Common myeloid progenitor, CD34-positive (primary cell): ENCODE results near the gene MAS1L.

ENCODE experiments used
- CTCF ChIA-PET: fragments of 350-600 bp; sonication (Branson Sonifier 250); formaldehyde crosslinking; loops from one replicate; lab custom pipeline; 2021; ENCODE audit warnings: antibody characterized with exemption; lab: Charles Lee
- POLR2A ChIA-PET: fragments of 350-600 bp; sonication (Branson Sonifier 250); formaldehyde crosslinking; loops from one replicate; lab custom pipeline; 2021; ENCODE audit warnings: antibody characterized with exemption; lab: Charles Lee
- DNase-seq, 3 donors: peaks; one replicate each; pipeline versions ENCODE4 v3.0.0 to v3.0.0-alpha.2; 2013
- H3K27ac ChIP-seq, 2 experiments: 1 replicate in 1 of 2; 2 replicates in 1 of 2; pipeline ENCODE4 v1.7.0; 2013; ENCODE audit warnings: inconsistent platforms in 2 of 2, low read length in 2 of 2, mild to moderate bottlenecking in 2 of 2, low read depth in 1 of 2, moderate library complexity in 1 of 2; ENCODE audit not compliant: severe bottlenecking in 2 of 2, insufficient read depth in 1 of 2, poor library complexity in 1 of 2
- H3K27me3 ChIP-seq, 5 experiments: replicated peaks in 2 of 5; 1 replicate in 3 of 5; 2 replicates in 2 of 5; pipeline versions ENCODE4 v1.6.1 to v1.7.0; 2013; ENCODE audit warnings: low read length in 4 of 5, mild to moderate bottlenecking in 2 of 5, moderate library complexity in 2 of 5, inconsistent platforms in 1 of 5; ENCODE audit not compliant: insufficient read depth in 5 of 5, control insufficient read depth in 4 of 5
- H3K36me3 ChIP-seq, 4 experiments: 1 replicate in 2 of 4; 2 replicates in 2 of 4; pipeline versions ENCODE4 v1.6.1 to v1.7.0; 2013; ENCODE audit warnings: low read length in 3 of 4, control low read depth in 1 of 4, mild to moderate bottlenecking in 1 of 4; ENCODE audit not compliant: control insufficient read depth in 4 of 4, insufficient read depth in 4 of 4
- H3K4me1 ChIP-seq, 4 experiments: 1 replicate in 3 of 4; 2 replicates in 1 of 4; pipeline versions ENCODE4 v1.6.1 to v1.7.1; 2013; ENCODE audit warnings: low read length in 3 of 4, mild to moderate bottlenecking in 3 of 4, control low read depth in 1 of 4, inconsistent platforms in 1 of 4, moderate library complexity in 1 of 4; ENCODE audit not compliant: control insufficient read depth in 4 of 4, insufficient read depth in 4 of 4; ENCODE audit errors: control extremely low read depth in 1 of 4
- H3K4me3 ChIP-seq, 7 experiments: 1 replicate in 4 of 7; 2 replicates in 3 of 7; pipeline versions ENCODE4 v1.5.1 to v1.7.0; 2013; ENCODE audit warnings: mild to moderate bottlenecking in 7 of 7, low read length in 6 of 7, moderate library complexity in 6 of 7, inconsistent platforms in 2 of 7, low read depth in 2 of 7, control low read depth in 1 of 7; ENCODE audit not compliant: insufficient read depth in 4 of 7, control insufficient read depth in 1 of 7; ENCODE audit errors: extremely low read depth in 1 of 7
- H3K9me3 ChIP-seq, 5 experiments: 1 replicate in 4 of 5; 2 replicates in 1 of 5; pipeline versions ENCODE4 v1.6.1 to v1.7.1; 2013; ENCODE audit warnings: low read length in 4 of 5, mild to moderate bottlenecking in 2 of 5, inconsistent platforms in 1 of 5, low read depth in 1 of 5, moderate library complexity in 1 of 5; ENCODE audit not compliant: control insufficient read depth in 4 of 5, insufficient read depth in 2 of 5; ENCODE audit errors: control extremely low read depth in 1 of 5
- WGBS: methylation state at CpG from one replicate; pipeline ENCODE4 v1.1.5; 2013; ENCODE audit not compliant: insufficient coverage; 5-methylcytosine and 5-hydroxymethylcytosine counted together

Gene MAS1L

GRCh38 chr6:29496961-29497360 lies 9.2 kb upstream of the MAS1L start:
- POLR2A ChIA-PET, result no interaction called here
- H3K27ac ChIP-seq, result no peak overlapping the region
- no peak overlapping the region for H3K4me3 ChIP-seq
- WGBS, result no CpG with 5 or more reads among the region's 4 CpGs
- no peaks in the 10 kb centered on the region for H3K36me3 ChIP-seq
- no peaks in the 10 kb centered on the region for H3K9me3 ChIP-seq
- H3K27me3 ChIP-seq, result no peaks in the 10 kb centered on the region
- peaks cover 0 to 5% (median 0%) of the 10 kb centered on the region in 4 experiments for H3K4me1 ChIP-seq
- DNase-seq, result no peak
- CTCF ChIA-PET, result no interaction called here

GRCh38 chr6:29495571-29495970 lies 7.8 kb upstream of the MAS1L start:
- ChIA-PET CTCF (no interaction called here), POLR2A (interaction anchor here (0.6 kb wide), 1 partner anchor 258 kb away, joined by 6 read pairs; no protein-coding TSS in a partner anchor)
- H3K4me1 ChIP-seq, result peaks cover 0 to 17% (median 11%) of the 10 kb centered on the region in 4 experiments
- DNase-seq, result no peak
- no peaks in the 10 kb centered on the region for H3K27me3 ChIP-seq
- H3K4me3 ChIP-seq, result no peak overlapping the region
- H3K27ac ChIP-seq, result no peak overlapping the region
- H3K9me3 ChIP-seq, result no peaks in the 10 kb centered on the region
- 100% methylated on average over 1 of the region's 4 CpGs for WGBS
- no peaks in the 10 kb centered on the region for H3K36me3 ChIP-seq

GRCh38 chr6:29494131-29494530 lies 6.4 kb upstream of the MAS1L start:
- H3K9me3 ChIP-seq, result no peaks in the 10 kb centered on the region
- DNase-seq, result no peak
- no peaks in the 10 kb centered on the region for H3K36me3 ChIP-seq
- H3K27me3 ChIP-seq, result no peaks in the 10 kb centered on the region
- 88% methylated on average over 1 of the region's 2 CpGs for WGBS
- H3K4me1 ChIP-seq, result peaks cover 5 to 24% (median 19%) of the 10 kb centered on the region in 4 experiments
- H3K4me3 ChIP-seq, result no peak overlapping the region
- ChIA-PET POLR2A (interaction anchor here (0.6 kb wide), 1 partner anchor 1178 kb away, joined by 4 read pairs; no protein-coding TSS in a partner anchor), CTCF (interaction anchor here (1.6 kb wide), 1 partner anchor 21 kb away, joined by 4 read pairs; no protein-coding TSS in a partner anchor)
- H3K27ac ChIP-seq, result no peak overlapping the region

- H3K27me3 ChIP-seq, result no peaks in the 10 kb centered on the region
- no peak overlapping the region for H3K27ac ChIP-seq
- peaks cover 5 to 24% (median 19%) of the 10 kb centered on the region in 4 experiments for H3K4me1 ChIP-seq
- peak in 1 of 3 donors; percentile 24 for DNase-seq
- CTCF ChIA-PET, result interaction anchor here (1.6 kb wide), 1 partner anchor 21 kb away, joined by 4 read pairs; no protein-coding TSS in a partner anchor
- 85% methylated on average over 1 of the region's 2 CpGs for WGBS
- H3K9me3 ChIP-seq, result no peaks in the 10 kb centered on the region
- H3K36me3 ChIP-seq, result no peaks in the 10 kb centered on the region
- POLR2A ChIA-PET, result interaction anchor here (0.6 kb wide), 1 partner anchor 1178 kb away, joined by 4 read pairs; no protein-coding TSS in a partner anchor
- no peak overlapping the region for H3K4me3 ChIP-seq
These were observed 5.5 kb upstream of the MAS1L start for GRCh38 chr6:29493261-29493660.

GRCh38 chr6:29491574-29491973 lies 3.8 kb upstream of the MAS1L start:
- WGBS, result 100% methylated on average over 2 of the region's 4 CpGs
- Histone ChIP-seq H3K27ac (no peak overlapping the region), H3K27me3 (no peaks in the 10 kb centered on the region), H3K9me3 (no peaks in the 10 kb centered on the region), H3K4me3 (no peak overlapping the region), H3K4me1 (peaks cover 5 to 33% (median 24%) of the 10 kb centered on the region in 4 experiments), H3K36me3 (no peaks in the 10 kb centered on the region)
- ChIA-PET POLR2A (no interaction called here), CTCF (interaction anchor here (1.3 to 1.5 kb wide), 2 partner anchors 34 to 98 kb away, joined by 3 to 4 read pairs; no protein-coding TSS in a partner anchor)
- DNase-seq, result peak in 1 of 3 donors; percentile 23

GRCh38 chr6:29490552-29490951 lies 2.8 kb upstream of the MAS1L start:
- ChIA-PET CTCF (interaction anchor here (1.1 to 1.5 kb wide), 4 partner anchors 16 to 99 kb away, joined by 3 to 4 read pairs (median 4); no protein-coding TSS in a partner anchor), POLR2A (no interaction called here)
- H3K4me1 ChIP-seq, result peaks cover 5 to 36% (median 25%) of the 10 kb centered on the region in 4 experiments
- no peaks in the 10 kb centered on the region for H3K27me3 ChIP-seq
- no peaks in the 10 kb centered on the region for H3K9me3 ChIP-seq
- DNase-seq, result peak; percentile 84 to 96 (median 93)
- H3K36me3 ChIP-seq, result no peaks in the 10 kb centered on the region
- peak overlapping the region in 3 of 7 experiments; percentile 7 to 48 (median 35) for H3K4me3 ChIP-seq
- WGBS, result 0% methylated on average over 1 of the region's 2 CpGs
- no peak overlapping the region for H3K27ac ChIP-seq

GRCh38 chr6:29490055-29490454 lies 2.3 kb upstream of the MAS1L start:
- no peak overlapping the region for H3K27ac ChIP-seq
- no peaks in the 10 kb centered on the region for H3K27me3 ChIP-seq
- H3K4me1 ChIP-seq, result peaks cover 5 to 36% (median 25%) of the 10 kb centered on the region in 4 experiments
- CTCF ChIA-PET, result interaction anchor here (1.1 to 1.3 kb wide), 3 partner anchors 17 to 35 kb away, joined by 3 to 4 read pairs (median 4); no protein-coding TSS in a partner anchor
- H3K36me3 ChIP-seq, result no peaks in the 10 kb centered on the region
- POLR2A ChIA-PET, result no interaction called here
- DNase-seq, result peak in 1 of 3 donors; percentile 38
- no peaks in the 10 kb centered on the region for H3K9me3 ChIP-seq
- H3K4me3 ChIP-seq, result peak overlapping the region in 3 of 7 experiments; percentile 7 to 48 (median 35)
- 100% methylated on average over 1 of the region's 3 CpGs for WGBS
